ENCODE data around the gene ARHGEF28.

The ARHGEF28 gene

GRCh38 chr5:73625944-73626811 lies at the start of gene ARHGEF28:
Gene ARHGEF28 (plus strand): TSS chr5:73626196. CDS start chr5:73684852, 58,656 bp downstream.
- DNase-seq (ENCODE audit: low spot score): peak; percentile 5

GRCh38 chr5:73582285-73583145 lies 43.5 kb upstream of the ARHGEF28 start:
- DNase-seq (ENCODE audit: low spot score): no peak

GRCh38 chr5:73587923-73588322 lies 38.1 kb upstream of the ARHGEF28 start:
- DNase-seq (ENCODE audit: low spot score): no peak

GRCh38 chr5:73591102-73591695 lies 34.8 kb upstream of the ARHGEF28 start:
- DNase-seq (ENCODE audit: low spot score): peak; percentile 81

- no peak for DNase-seq (ENCODE audit: low spot score)
Measured at GRCh38 chr5:73591698-73592501, 34.1 kb upstream of the ARHGEF28 start.

GRCh38 chr5:73592551-73592950 lies 33.4 kb upstream of the ARHGEF28 start:
- DNase-seq (ENCODE audit: low spot score): no peak

- DNase-seq (ENCODE audit: low spot score): peak; percentile 13
Measured at GRCh38 chr5:73596705-73597328, 29.2 kb upstream of the ARHGEF28 start.

- DNase-seq (ENCODE audit: low spot score): no peak
Measured at GRCh38 chr5:73599380-73599779, 26.6 kb upstream of the ARHGEF28 start.

- no peak for DNase-seq (ENCODE audit: low spot score)
Measured at GRCh38 chr5:73603998-73604397, 22.0 kb upstream of the ARHGEF28 start.

GRCh38 chr5:73605223-73606087 lies 20.5 kb upstream of the ARHGEF28 start:
- no peak for DNase-seq (ENCODE audit: low spot score)

- no peak for DNase-seq (ENCODE audit: low spot score)
Measured at GRCh38 chr5:73606206-73606753, 19.7 kb upstream of the ARHGEF28 start.

- no peak for DNase-seq (ENCODE audit: low spot score)
Measured at GRCh38 chr5:73607228-73607627, 18.8 kb upstream of the ARHGEF28 start.

GRCh38 chr5:73612799-73613198 lies 13.2 kb upstream of the ARHGEF28 start:
- DNase-seq (ENCODE audit: low spot score): no peak

GRCh38 chr5:73615085-73615484 lies 10.9 kb upstream of the ARHGEF28 start:
- DNase-seq (ENCODE audit: low spot score): no peak

GRCh38 chr5:73615947-73616346 lies 10.0 kb upstream of the ARHGEF28 start:
- DNase-seq (ENCODE audit: low spot score): no peak

GRCh38 chr5:73617510-73618279 lies 8.3 kb upstream of the ARHGEF28 start:
- DNase-seq (ENCODE audit: low spot score): no peak

GRCh38 chr5:73619606-73620333 lies 6.2 kb upstream of the ARHGEF28 start:
- DNase-seq (ENCODE audit: low spot score): no peak

GRCh38 chr5:73620334-73620687 lies 5.7 kb upstream of the ARHGEF28 start:
- DNase-seq (ENCODE audit: low spot score): no peak

GRCh38 chr5:73623060-73623459 lies 2.9 kb upstream of the ARHGEF28 start:
- DNase-seq (ENCODE audit: low spot score): no peak
